NCI-H2107 (cell line): Measurements from ENCODE around the gene UBTFL1.
"Not testable (repeated sequence)": the region's sequence is repeated elsewhere in the genome, so short reads cannot be mapped to it uniquely, and the experiment has no call there.

Source experiments
- DNase-seq: peaks from one replicate; lab custom pipeline; 2025; lab: John Stamatoyannopoulos, UW

Gene UBTFL1, protein sequence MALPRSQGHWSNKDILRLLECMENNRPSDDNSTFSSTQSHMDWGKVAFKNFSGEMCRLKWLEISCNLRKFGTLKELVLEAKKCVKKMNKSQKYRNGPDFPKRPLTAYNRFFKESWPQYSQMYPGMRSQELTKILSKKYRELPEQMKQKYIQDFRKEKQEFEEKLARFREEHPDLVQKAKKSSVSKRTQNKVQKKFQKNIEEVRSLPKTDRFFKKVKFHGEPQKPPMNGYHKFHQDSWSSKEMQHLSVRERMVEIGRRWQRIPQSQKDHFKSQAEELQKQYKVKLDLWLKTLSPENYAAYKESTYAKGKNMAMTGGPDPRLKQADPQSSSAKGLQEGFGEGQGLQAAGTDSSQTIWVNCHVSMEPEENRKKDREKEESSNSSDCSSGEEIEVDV

DNA sequence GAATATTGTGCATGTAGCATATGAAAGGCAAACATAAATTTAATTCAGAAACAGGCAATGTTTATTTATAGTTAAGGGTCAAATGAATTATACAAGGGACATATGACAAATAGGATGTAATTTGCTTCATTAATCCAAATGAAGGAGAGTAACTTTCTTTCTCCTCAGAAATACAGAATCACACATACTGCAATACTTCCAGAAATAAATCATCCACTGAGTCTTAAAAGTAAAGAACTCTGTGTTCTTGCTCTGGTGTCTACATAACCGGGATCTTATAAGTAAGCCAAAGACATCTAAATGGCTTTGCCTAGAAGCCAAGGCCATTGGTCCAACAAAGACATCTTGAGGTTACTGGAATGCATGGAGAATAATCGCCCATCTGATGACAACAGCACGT lies at the start of gene UBTFL1:
Gene UBTFL1, plus strand, starts transcription at position 301 of the 400 bp plus-strand sequence. Its CDS starts 0 bp downstream, at position 301.
- not testable (repeated sequence) for DNase-seq

DNA sequence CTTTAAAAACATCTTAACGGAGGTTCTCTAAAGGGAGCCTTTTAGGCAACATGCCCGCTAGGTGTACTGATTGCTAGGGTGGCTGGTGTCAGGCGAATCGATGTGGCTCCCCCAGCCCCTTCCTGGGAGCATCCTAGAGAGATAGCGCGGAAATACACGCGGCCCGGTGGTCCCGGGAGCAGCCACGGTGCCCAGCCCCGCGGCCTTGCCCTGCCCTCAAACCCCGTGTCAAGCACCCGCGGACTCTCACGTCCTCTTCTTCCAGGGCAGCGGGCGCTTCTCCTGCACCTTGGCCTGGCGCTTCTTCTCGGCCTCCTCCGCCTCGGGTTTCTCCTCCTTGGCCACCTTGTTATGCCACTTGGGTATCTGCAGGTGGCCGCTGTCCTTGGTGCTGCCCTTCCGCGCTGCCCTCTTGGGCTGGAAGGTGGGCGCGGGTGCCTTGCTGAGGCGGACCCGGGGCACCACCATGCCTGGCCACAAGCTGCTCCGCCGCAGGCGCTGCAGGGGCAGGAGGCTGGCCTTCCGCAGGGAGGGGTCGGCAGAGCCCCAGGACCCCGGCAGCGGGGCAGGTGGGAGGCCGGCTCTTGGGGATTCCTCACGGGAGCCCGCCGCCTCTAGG lies 34.0 kb upstream of the UBTFL1 start:
- not testable (repeated sequence) for DNase-seq

DNA sequence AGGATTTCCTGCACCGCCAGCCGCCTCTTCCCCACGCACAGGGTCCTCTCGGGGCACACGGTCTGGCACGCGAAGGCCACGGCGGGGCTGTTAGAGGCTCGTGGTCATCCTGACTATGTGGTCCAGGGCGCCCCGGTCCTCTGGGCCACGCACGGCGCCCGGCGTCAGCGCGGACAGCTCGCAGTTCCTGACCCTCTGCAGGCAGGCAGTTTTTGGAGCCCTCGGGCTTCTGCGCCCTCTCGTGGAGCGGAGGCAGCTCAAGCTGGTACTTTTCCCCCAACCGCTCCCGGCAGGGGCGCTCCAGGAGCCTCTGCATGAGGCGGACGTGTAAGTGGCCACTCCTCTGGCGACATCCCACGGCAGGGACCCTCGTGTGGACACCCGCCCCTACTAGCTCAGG lies 33.4 kb upstream of the UBTFL1 start:
- not testable (repeated sequence) for DNase-seq

DNA sequence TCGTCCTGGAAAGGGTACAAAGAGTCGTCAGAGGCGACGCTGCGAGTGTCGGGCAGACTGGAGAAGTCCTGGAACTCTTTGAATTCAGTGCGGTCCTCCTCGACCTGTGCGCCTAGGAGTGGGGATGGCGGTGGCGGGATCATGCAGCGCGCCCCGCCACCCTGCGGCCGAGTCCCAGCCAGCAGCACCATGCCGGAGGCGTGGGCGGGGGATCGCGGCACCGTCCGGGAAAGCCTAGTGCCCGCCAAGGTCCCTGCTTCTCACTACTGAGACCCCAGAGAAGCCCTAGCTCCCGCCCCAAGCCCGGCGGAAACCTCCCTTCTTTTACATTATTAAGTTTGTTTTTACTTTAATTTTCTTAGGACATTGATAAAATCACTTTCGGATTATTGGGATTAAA lies 32.2 kb upstream of the UBTFL1 start:
- not testable (repeated sequence) for DNase-seq

DNA sequence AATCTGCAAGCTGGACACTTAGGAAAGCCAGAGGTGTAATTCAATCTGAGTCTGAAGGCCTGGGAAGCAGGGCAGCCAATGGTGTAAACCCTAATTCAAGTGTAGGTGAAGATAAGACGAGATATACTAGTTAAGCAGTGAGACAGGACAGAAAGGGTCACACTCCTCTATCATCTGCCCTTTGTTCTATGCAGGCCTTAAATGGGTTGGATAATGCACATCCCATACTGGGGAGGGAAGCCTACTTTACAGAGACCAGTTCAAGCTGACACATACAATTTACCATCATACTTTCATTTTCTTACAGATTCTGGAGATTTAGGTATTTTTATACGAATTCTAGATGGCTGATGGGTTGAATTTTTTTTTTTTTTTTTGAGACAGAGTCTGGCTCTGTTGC lies 3.0 kb downstream of the UBTFL1 start:
- DNase-seq = not testable (repeated sequence)

DNA sequence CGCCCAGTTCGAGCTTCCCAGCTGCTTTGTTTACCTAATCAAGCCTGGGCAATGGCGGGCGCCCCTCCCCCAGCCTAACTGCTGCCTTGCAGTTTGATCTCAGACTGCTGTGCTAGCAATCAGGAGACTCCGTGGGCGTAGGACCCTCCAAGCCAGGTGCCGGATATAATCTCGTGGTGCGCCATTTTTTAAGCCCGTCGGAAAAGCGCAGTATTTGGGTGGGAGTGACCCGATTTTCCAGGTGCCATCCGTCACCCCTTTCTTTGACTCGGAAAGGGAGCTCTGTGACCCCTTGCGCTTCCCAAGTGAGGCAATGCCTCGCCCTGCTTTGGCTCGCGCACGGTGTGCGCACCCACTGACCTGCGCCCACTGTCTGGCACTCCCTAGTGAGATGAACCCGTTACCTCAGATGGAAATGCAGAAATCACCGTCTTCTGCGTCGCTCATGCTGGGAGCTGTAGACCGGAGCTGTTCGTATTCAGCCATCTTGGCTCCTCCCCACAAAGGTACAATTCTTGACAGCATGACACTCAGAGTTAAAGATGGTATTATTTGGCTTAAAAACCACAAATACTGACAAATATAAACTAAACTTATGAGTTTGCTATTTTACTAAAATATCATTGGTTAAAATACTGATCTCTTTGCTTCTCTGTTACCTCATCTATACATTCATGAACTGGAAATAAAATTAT lies 9.6 kb downstream of the UBTFL1 start:
- DNase-seq = not testable (repeated sequence)

DNA sequence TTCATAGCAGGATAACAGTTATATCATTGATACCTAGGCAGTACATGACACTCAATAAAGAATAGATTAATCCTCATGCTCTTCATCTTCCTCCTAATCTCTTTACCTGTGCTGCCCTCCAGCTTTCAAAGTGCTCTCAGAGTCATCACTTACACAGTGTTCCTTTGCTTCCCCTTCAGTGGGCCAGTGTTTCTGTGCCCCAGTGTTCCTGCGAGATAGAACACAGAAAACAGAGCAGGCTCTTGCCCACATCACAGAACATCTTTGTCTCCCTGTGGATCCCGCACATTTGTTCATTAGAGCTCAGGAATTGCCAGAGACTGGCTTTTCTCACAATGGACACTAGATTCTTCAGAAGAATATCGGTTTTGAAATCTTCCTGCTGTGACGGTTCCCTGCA lies 12.5 kb downstream of the UBTFL1 start:
- not testable (repeated sequence) for DNase-seq

DNA sequence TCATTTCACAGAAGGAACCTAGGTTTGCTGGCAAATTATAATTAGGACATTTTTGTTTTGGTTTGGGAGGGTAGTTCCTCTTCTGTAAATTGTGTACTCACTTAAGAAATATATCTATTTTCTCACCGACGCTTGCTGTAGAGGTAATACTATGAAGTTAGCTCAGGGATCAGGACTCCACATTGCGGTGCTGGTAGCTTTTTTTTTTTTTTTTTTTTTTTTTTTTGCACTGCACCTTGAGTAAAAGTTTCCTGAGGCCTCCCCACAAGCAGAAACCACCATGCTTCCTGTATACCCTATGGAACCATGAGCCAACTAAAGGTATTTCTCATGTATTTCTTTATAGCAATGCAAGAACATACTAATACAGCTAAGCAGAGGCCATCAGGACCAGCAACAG lies 14.7 kb downstream of the UBTFL1 start:
- DNase-seq = no peak

DNA sequence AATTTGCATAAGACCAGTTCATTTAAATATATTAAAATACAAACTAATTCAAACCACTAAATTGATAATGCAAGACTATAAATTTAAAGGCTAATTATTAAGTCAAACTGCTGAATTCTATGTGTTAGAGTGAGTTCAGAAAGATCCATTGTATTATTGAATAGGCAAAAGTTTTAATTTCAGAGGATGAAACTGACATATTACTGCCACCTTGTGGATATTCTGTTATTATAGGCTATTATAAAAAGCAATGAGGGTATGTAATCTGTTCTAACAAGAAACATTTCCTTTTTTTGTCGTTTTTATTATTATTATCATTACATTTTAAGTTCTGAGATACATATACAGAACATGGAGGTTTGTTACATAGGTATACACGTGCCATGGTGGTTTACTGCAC lies 27.8 kb downstream of the UBTFL1 start:
- no peak for DNase-seq

DNA sequence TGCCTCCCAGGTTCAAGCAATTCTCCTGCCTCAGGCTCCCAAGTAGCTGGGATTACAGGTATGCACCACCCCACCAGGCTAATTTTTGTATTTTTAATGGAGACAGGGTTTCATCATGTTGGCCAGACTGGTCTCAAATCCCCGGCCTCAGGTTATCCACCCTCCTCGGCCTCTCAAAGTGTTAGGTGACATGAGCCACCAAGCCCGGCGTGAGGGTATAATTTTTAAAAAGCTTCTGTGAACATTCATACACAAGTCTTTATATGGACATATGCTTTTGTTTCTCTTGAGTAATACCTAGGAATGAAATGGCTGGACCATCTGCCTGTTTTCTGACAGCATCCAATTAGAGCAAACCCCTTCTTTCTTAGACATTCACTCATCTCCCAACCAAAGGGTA lies 34.4 kb downstream of the UBTFL1 start:
- DNase-seq = no peak

DNA sequence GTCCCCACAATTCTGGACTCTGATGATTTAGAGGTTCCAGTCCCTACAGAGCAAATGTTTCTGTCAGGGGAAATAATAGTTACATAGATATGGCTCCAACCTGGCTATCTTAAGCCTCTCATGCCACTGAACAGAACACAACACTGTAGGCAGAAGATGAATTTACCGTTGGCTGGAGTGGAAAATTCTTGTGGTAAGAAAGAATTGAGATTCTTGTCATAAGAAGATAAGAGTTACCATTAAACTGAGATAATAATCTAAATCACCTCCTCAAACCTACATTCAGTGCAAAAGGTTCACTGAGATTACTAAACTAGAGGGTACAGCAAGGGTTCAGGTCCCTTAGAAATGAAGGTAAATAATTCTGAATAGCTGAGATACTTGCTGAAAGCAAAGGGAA lies 38.6 kb downstream of the UBTFL1 start:
- DNase-seq = no peak

DNA sequence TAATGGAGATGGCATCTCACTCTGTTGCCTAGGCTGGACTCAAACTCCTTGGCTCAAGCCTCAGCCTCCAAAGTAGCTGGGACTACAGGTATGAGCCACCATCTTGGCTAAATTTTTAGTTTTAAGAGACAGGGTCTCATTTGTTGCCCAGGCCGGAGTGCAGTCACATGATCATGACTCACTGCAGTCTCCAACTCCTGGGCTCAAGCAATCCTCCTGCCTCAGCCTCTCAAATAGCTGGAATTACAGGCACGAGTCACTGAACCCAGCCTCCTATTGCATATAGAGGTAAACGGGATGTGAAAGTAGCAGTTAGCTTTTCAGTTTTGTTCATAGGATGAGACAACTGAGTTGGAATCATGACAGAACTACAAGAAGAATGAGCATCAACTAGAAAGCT lies 39.2 kb downstream of the UBTFL1 start:
- no peak for DNase-seq

DNA sequence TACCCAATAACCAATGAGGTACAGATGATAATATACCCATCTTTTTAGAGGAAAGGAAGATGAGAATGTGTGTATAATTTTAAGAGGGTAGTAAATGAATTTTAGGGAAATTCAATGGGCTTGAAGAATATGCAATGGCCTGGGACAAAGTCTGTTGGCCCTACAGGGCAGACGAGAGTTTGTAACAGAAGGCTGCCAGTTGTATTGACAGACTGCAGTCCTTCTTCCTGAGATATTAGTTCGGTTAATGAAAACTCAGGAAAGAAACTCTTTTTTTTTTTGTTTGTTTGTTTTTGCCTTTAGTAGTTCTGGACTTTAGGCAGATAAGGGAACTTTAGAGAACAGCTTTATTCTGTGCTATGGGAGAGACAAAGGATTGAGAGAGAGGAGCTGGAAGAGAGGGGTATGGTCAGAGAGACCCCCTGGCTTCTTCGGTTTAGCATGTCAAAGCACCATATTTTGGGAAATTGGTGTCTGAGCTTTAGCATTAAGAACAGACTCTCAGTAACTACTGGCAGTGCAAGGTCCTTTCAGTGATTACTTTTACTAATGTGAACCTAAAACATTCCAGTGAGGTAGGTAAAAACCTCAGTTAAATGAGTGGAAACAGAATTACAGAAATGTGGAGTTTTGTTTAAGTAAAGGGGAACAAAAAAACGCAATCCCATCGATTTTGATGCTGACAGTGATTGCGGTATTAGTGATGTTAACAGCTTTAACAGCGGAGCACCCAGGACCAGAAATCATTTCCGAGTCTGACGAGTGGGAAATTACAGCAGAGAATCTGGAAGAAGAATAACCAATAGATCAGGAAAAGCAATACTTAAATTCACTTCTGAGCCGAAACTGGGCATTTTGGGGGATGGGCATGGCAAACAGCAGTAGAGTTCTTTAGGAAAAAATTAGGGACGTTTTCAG lies 48.1 kb downstream of the UBTFL1 start:
- no peak for DNase-seq

DNA sequence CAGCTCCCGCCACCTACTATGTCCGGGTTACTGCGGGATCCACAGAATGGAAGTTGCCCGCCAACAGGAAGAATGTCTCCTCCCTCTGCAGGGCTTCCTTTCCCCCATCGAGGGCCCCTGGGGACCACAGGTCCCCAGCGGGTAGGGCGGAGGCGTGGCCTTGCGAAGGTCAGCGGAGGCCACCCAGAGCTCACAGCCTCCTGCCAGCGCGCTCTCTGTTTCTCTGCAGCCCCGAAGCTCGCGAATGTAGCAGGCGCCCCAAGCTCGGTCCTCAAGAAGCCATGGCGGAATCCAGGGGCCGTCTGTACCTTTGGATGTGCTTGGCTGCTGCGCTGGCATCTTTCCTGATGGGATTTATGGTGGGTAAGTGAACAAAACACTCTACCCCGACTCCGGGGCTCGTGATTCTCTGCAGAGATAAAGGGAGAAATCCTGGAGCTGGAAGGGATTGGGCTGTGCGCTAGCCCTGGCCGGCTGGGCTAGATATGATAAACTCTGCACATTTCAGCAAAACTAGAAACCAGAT lies 48.8 kb downstream of the UBTFL1 start, which contains the start of gene NAALAD2:
Gene NAALAD2, plus strand, starts transcription at position 186 of the 526 bp plus-strand sequence. Its CDS starts 96 bp downstream, at position 282.
- DNase-seq = no peak

DNA sequence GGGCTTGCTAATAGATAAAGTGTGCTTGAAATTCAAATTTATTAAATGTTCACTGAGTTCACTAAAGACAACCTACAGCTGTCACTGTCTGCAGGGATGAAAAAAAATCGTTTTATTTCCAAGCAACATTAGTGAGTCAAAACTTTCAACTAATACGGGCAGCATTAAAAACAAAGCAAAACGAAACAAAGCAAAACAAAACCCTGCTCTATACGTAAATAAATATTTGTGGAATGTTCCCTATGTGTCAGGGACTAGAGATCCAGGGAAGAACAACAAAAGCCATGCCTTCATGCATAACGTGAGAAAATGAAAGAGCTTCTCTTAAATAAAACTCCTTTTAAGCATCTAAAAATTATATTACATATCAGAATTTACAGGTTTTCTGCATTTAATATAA lies 49.3 kb downstream of the UBTFL1 start:
- DNase-seq = no peak
